Endodermal cell (in vitro differentiated cells): ENCODE data around the gene APCDD1L. TPM values are rescaled to one million over a fixed set of nuclear protein-coding genes. Genes with fewer than 3 reads are reported as not detected.

ENCODE experiments used
- DNase-seq: peaks from one replicate; pipeline ENCODE4 v3.0.0-alpha.2; 2017
- H3K27ac ChIP-seq: 2 replicates; pipeline ENCODE4 v1.5.1; 2013; ENCODE audit warnings: mild to moderate bottlenecking, low read depth, low read length, moderate library complexity
- H3K27me3 ChIP-seq: 2 replicates; pipeline ENCODE4 v1.6.1; 2013; ENCODE audit warnings: mild to moderate bottlenecking, low read length, moderate library complexity; ENCODE audit not compliant: insufficient read depth, control insufficient read depth, poor library complexity, severe bottlenecking
- H3K36me3 ChIP-seq: 2 replicates; pipeline ENCODE4 v1.7.0; 2013; ENCODE audit warnings: mild to moderate bottlenecking, low read length, moderate library complexity; ENCODE audit not compliant: control insufficient read depth, insufficient read depth
- H3K4me1 ChIP-seq: one replicate; pipeline ENCODE4 v1.7.0; 2013; ENCODE audit warnings: low read length; ENCODE audit not compliant: control insufficient read depth, insufficient read depth
- H3K4me3 ChIP-seq: 2 replicates; pipeline ENCODE4 v1.5.1; 2013; ENCODE audit warnings: mild to moderate bottlenecking, low read length, moderate library complexity
- H3K9ac ChIP-seq: 2 replicates; pipeline ENCODE4 v1.6.1; 2013; ENCODE audit warnings: mild to moderate bottlenecking, low read length, moderate library complexity; ENCODE audit not compliant: poor library complexity, severe bottlenecking; ENCODE audit errors: extremely low read depth
- H3K9me3 ChIP-seq: 2 replicates; pipeline ENCODE4 v1.6.1; 2013; ENCODE audit warnings: mild to moderate bottlenecking, low read length, moderate library complexity; ENCODE audit not compliant: control insufficient read depth
- H3K27ac Mint-ChIP-seq: 2 replicates; pipeline ENCODE4 v1.8.0; 2020; ENCODE audit warnings: mixed read lengths
- H3K27me3 Mint-ChIP-seq: 2 replicates; pipeline ENCODE4 v1.8.0; 2021; ENCODE audit warnings: mild to moderate bottlenecking, mixed read lengths; ENCODE audit not compliant: insufficient read depth
- H3K36me3 Mint-ChIP-seq: 2 replicates; pipeline ENCODE4 v1.8.0; 2020; ENCODE audit warnings: low read depth, mixed read lengths
- H3K4me1 Mint-ChIP-seq: 2 replicates; pipeline ENCODE4 v1.8.0; 2020; ENCODE audit warnings: mixed read lengths
- H3K4me3 Mint-ChIP-seq: 2 replicates; pipeline ENCODE4 v1.8.0; 2020; ENCODE audit warnings: mild to moderate bottlenecking, moderate library complexity, mixed read lengths
- H3K9me3 Mint-ChIP-seq: 2 replicates; pipeline ENCODE4 v1.8.0; 2020; ENCODE audit warnings: mild to moderate bottlenecking, mixed read lengths
- WGBS, 2 experiments: methylation state at CpG; one replicate each; pipeline versions ENCODE4 v1.1.5 to v1.1.7; 2013; ENCODE audit warnings: missing lambda C conversion rate in 2 of 2, mixed read lengths in 1 of 2; ENCODE audit not compliant: insufficient coverage in 1 of 2, insufficient read length in 1 of 2; 5-methylcytosine and 5-hydroxymethylcytosine counted together
- total RNA-seq, 2 donors: library from RNA; stranded (reverse); fragmentation: NEBNext Ultra II Directional in 1 of 2; extraction: Animal tissue kit (Norgen Biotek cat#: 25700) in 1 of 2; gene quantifications; 2 replicates in 1 of 2; 3 replicates in 1 of 2; pipeline ENCODE4 v1.2.1, GENCODE V29; 2021
- TF ChIP-seq, protein P1 (sequence below): fragments of 200-600 bp; sonication (generic); conservative IDR thresholded peaks from 2 replicates; pipeline ENCODE4 v1.5.0; 2021; ENCODE audit warnings: antibody characterized with exemption, mild to moderate bottlenecking

The APCDD1L gene
- total RNA-seq, 2 donors from 2014 or later: 6.4 TPM

DNA sequence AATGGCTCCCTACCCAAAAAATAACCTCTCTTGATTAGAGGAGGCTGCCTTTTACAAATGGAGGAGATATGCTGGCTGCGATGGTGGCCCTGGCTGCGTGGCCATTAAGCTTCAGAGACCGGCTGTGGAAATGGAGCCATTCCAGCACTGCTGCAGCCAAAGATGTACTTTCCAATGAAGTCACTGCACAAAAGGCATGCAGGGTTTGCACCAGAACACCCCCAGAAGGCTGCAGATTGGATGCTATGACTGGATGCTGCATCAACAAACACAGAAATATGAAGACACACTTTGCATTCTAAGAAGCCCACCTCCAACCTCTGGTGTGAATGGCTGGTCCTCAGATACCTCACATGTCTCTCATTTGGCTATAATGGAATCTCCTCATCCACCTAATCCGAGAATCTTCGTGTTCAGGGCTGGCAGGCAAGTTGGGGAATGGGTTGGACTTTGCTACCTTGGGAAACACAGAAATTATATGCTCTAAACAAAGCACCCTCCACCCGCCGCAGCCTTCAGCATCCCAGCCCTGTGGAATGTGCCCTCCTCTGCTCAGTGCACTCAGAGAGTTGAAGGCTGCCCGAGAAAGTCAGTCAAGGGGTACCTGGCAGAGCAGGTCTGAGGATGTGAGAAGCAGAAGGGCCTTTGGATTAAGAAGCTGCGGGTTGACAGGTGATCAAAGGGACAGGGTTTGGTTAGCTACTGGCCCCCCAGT lies 35.3 kb downstream of the APCDD1L start:
- H3K27me3 Mint-ChIP-seq: no peaks in the 10 kb centered on the region
- H3K9ac ChIP-seq: no peak overlapping the region
- H3K4me1 Mint-ChIP-seq: peaks cover 9% of the 10 kb centered on the region
- peak; percentile 31 for DNase-seq
- TF ChIP-seq, protein P1, sequence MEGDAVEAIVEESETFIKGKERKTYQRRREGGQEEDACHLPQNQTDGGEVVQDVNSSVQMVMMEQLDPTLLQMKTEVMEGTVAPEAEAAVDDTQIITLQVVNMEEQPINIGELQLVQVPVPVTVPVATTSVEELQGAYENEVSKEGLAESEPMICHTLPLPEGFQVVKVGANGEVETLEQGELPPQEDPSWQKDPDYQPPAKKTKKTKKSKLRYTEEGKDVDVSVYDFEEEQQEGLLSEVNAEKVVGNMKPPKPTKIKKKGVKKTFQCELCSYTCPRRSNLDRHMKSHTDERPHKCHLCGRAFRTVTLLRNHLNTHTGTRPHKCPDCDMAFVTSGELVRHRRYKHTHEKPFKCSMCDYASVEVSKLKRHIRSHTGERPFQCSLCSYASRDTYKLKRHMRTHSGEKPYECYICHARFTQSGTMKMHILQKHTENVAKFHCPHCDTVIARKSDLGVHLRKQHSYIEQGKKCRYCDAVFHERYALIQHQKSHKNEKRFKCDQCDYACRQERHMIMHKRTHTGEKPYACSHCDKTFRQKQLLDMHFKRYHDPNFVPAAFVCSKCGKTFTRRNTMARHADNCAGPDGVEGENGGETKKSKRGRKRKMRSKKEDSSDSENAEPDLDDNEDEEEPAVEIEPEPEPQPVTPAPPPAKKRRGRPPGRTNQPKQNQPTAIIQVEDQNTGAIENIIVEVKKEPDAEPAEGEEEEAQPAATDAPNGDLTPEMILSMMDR: no peak
- H3K36me3 Mint-ChIP-seq: peaks cover 29% of the 10 kb centered on the region
- 91 to 98% methylated on average over 7 to 9 of the region's 9 CpGs for WGBS, 2 experiments
- H3K9me3 ChIP-seq: peaks cover 32% of the 10 kb centered on the region
- H3K4me3 ChIP-seq: no peak overlapping the region
- H3K27ac Mint-ChIP-seq: no peak overlapping the region
- no peaks in the 10 kb centered on the region for H3K36me3 ChIP-seq
- H3K4me3 Mint-ChIP-seq: no peak overlapping the region
- H3K27ac ChIP-seq: no peak overlapping the region
- peaks cover 45% of the 10 kb centered on the region for H3K9me3 Mint-ChIP-seq
- H3K27me3 ChIP-seq: no peaks in the 10 kb centered on the region
- peaks cover 3% of the 10 kb centered on the region for H3K4me1 ChIP-seq

DNA sequence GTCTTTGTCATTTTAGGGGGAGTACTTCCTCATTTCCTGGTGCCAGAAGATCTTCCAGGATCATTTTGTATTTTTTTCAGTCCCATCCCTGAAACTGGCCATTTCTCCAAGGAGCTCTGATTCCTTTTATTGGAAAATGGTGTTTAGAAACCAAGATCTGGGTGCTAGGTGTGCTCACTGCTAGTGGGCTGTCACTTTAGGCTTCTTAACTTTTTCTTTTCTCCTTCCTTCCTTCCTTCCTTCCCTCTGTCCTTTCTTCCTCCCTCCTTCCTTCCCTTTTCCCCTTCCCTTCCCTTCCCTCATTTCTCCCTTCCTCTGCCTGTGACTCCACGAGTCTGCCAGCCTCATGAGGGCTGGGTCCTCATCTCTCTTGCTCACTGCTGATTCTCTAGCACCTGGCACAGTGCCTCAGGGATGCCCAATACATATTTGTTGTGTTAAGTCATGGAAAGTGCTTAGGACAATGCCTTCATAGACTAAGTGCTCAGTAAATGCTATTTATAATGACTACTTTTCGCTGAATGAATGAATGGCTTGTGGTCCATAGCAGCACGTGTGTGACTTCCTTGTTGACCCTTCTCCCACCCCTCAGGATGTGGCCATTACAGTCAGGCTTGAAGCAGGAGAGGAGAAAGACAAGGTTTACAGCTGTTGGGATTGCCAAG lies 36.9 kb downstream of the APCDD1L start:
- no peak overlapping the region for H3K27ac ChIP-seq
- 86% methylated on average over 3 of the region's 3 CpGs; no CpG with 5 or more reads in 1 of the 2 experiments for WGBS, 2 experiments
- peaks cover 38% of the 10 kb centered on the region for H3K9me3 Mint-ChIP-seq
- peaks cover 3% of the 10 kb centered on the region for H3K4me1 ChIP-seq
- DNase-seq: peak; percentile 21
- no peak overlapping the region for H3K27ac Mint-ChIP-seq
- no peak overlapping the region for H3K9ac ChIP-seq
- no peaks in the 10 kb centered on the region for H3K27me3 ChIP-seq
- H3K27me3 Mint-ChIP-seq: no peaks in the 10 kb centered on the region
- no peak overlapping the region for H3K4me3 ChIP-seq
- peaks cover 9% of the 10 kb centered on the region for H3K4me1 Mint-ChIP-seq
- H3K9me3 ChIP-seq: peaks cover 30% of the 10 kb centered on the region
- H3K36me3 ChIP-seq: no peaks in the 10 kb centered on the region
- no peak overlapping the region for H3K4me3 Mint-ChIP-seq
- H3K36me3 Mint-ChIP-seq: peaks cover 29% of the 10 kb centered on the region
- TF ChIP-seq, protein P1: no peak

DNA sequence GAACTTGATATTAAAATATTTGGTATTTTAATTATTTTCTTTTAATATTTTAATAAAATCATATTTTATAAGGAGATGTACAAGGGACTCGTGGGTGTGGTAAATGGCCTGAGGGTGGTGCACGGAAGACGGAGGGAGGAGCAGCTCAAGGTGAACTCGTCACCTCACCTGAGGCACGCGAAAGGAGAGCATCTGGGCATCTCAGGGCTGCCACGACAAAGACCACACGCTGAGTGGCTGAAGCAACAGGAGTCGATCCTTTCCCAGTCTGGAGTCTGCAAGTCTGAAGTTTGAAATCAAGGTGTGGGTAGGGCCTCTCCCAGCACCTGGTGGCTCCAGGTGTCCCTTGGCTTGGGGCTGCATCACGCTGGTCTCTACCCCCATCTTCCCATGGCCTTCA lies 39.7 kb downstream of the APCDD1L start:
- TF ChIP-seq, protein P1: no peak
- Mint-ChIP-seq H3K27ac (no peak overlapping the region), H3K9me3 (peaks cover 29% of the 10 kb centered on the region), H3K4me3 (no peak overlapping the region), H3K4me1 (peaks cover 1% of the 10 kb centered on the region), H3K27me3 (no peaks in the 10 kb centered on the region), H3K36me3 (peaks cover 22% of the 10 kb centered on the region)
- no peaks in the 10 kb centered on the region for H3K36me3 ChIP-seq
- peaks cover 17% of the 10 kb centered on the region for H3K9me3 ChIP-seq
- H3K27ac ChIP-seq: no peak overlapping the region
- H3K4me1 ChIP-seq: no peaks in the 10 kb centered on the region
- no peak overlapping the region for H3K4me3 ChIP-seq
- no peak overlapping the region for H3K9ac ChIP-seq
- no peaks in the 10 kb centered on the region for H3K27me3 ChIP-seq
- WGBS, 2 experiments: 91 to 94% methylated on average over 8 to 10 of the region's 10 CpGs
- peak; percentile 18 for DNase-seq
